HEK293T (cell line): ENCODE measurements around the gene COLEC11.

ENCODE experiments used
- CTBP1 ChIP-seq: fragments of 450-650 bp; IDR thresholded peaks from 2 replicates; pipeline ENCODE4 v1.6.1; 2016; ENCODE audit warnings: borderline replicate concordance
- FOXM1 ChIP-seq: fragments of 450-650 bp; IDR thresholded peaks from 2 replicates; pipeline ENCODE4 v1.6.1; 2017; ENCODE audit warnings: mild to moderate bottlenecking, borderline replicate concordance
- L3MBTL2 ChIP-seq: fragments of 450-650 bp; conservative IDR thresholded peaks from 2 replicates; pipeline ENCODE4 v1.6.1; 2016; ENCODE audit warnings: mild to moderate bottlenecking
- LEF1 ChIP-seq: fragments of 450-650 bp; IDR thresholded peaks from 2 replicates; pipeline ENCODE4 v1.6.1; 2017; ENCODE audit warnings: mild to moderate bottlenecking, borderline replicate concordance
- SP1 ChIP-seq: fragments of 450-650 bp; IDR thresholded peaks from 2 replicates; pipeline ENCODE4 v1.6.1; 2017
- SUZ12 ChIP-seq: fragments of 450-650 bp; IDR thresholded peaks from 2 replicates; pipeline ENCODE4 v1.6.1; 2016; ENCODE audit warnings: mild to moderate bottlenecking

GRCh38 chr2:3602553-3603339 is 7.8 kb downstream of the COLEC11 start:
- TF ChIP-seq FOXM1 (no peak), CTBP1 (no peak), LEF1 (no peak), L3MBTL2 (no peak), SP1 (no peak), SUZ12 (no peak)
